Spleen (tissue), 7 donors: Measurements from ENCODE around the gene CHIC2.

ENCODE experiments used
- CTCF ChIP-seq, 11 experiments: fragments of 200-600 bp in 7 of 11; fragments of 450-650 bp in 4 of 11; sonication (generic) in 4 of 11; IDR thresholded peaks in 8 of 11; conservative IDR thresholded peaks in 3 of 11; 1 replicate in 7 of 11; 2 replicates in 4 of 11; pipeline versions ENCODE4 v1.4.0 to v1.8.0; 2016 to 2021; ENCODE audit warnings: antibody characterized with exemption in 11 of 11, inconsistent platforms in 4 of 11, mild to moderate bottlenecking in 1 of 11
- POLR2A ChIP-seq, 3 donors: fragments of 450-650 bp; IDR thresholded peaks; one replicate each; pipeline ENCODE4 v1.5.1; 2017; ENCODE audit warnings: antibody characterized with exemption in 3 of 3, mild to moderate bottlenecking in 1 of 3
- POLR2AphosphoS5 ChIP-seq, 3 donors: sonication (generic); formaldehyde crosslinking; IDR thresholded peaks; one replicate each; pipeline ENCODE4 v1.5.1; 2017; ENCODE audit warnings: antibody characterized with exemption in 3 of 3
- donor health status: DM: no; HTN: no; CAD: no; lungs with moderate emphysema.
- donor health status: DM: no; HTN: no; CAD: no.
- donor health status: DM: no; HTN: no; CAD: no.

DNA sequence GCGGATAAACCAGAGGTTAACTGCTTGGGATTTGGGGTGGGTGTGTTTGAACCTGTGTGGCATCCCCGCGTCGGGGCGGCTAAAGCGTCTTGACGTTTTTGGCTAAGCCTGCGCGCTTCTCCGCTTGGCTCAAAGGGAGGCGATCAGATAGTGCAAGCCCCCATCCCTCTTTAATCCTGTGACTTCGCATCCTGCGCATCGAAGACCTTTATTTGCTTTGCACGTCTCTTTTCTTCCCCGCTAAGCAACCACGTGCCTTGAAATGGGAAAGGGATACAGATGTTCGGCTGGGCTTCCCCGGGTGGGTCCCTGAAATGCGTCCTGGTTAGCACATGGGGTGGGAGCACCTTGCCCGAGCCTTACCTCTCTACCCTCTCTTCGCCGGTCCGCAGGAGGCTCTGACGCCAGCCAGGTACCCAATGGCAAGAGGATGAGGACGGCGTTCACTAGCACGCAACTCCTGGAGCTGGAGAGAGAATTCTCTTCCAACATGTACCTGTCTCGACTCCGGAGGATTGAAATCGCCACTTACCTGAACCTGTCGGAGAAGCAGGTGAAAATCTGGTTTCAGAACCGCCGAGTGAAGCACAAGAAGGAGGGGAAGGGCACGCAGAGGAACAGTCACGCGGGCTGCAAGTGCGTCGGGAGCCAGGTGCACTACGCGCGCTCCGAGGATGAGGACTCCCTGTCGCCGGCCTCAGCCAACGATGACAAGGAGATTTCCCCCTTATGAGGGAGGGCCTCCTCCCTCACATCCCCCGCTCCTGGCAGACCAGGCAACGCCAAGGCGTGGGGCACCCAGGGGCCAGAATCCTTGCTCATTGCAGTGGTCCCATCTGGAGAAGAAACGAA, 37.0 kb upstream of the CHIC2 start:
- TF ChIP-seq CTCF (IDR thresholded peaks at IDR 0.05 in 8 of 11, conservative IDR thresholded peaks at IDR 0.05 in 3 of 11) (no peak), POLR2AphosphoS5 (IDR thresholded peaks at IDR 0.05) (no peak), POLR2A (IDR thresholded peaks at IDR 0.05) (no peak)
